Measurements from ENCODE around the gene FAM89B. TPM values are rescaled to one million over a fixed set of nuclear protein-coding genes. Genes with fewer than 3 reads are reported as not detected.
"Not testable (repeated sequence)": the region's sequence is repeated elsewhere in the genome, so short reads cannot be mapped to it uniquely, and the experiment has no call there.

FAM89B gene
- 55.7 and 56.1 TPM in 2 replicates for total RNA-seq (ENCODE audit: low replicate concordance)
- long read RNA-seq, partial matches to known transcripts, result 0 of 1 reads
- long read RNA-seq, other reads (novel, unspliced or antisense), result 1 of 1 reads

DNA sequence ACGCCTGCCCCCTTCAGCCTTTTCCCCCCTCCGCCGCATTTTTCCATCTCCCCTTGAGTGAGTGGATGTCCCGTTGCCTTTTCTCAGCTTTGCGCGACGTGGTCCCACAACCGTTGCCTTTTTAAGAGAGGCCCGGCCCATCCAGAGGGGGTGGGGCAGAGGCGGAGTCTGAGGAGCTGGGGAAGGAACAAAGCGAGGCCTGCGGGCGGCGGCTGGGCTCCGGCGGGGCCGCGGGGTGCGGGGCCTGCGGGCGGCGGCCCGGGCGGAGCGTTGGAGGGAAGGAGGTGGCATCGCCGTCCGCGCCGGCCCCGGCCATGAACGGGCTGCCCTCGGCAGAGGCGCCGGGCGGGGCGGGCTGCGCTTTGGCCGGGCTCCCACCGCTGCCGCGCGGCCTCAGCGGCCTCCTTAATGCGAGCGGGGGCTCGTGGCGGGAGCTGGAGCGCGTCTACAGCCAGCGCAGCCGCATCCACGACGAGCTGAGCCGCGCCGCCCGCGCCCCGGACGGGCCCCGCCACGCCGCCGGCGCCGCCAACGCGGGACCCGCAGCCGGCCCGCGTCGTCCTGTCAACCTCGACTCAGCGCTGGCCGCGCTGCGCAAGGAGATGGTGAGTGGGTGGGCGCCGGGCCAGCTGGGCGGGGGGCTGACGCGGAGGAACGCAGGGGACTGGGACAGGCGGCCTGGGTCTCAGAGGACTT lies at the start of gene FAM89B:
Gene FAM89B, plus strand, starts transcription at position 183 of the 696 bp plus-strand sequence. Its CDS starts 132 bp downstream, at position 315.
- Mint-ChIP-seq H3K4me3 (peak within 1 kb of the TSS; percentile 95), H3K4me1 (ENCODE audit: unreplicated experiment) (peaks cover 37% of the 10 kb centered on the region), H3K27me3 (peaks cover 14% of the 10 kb centered on the region), H3K27ac (peak within 1 kb of the TSS; percentile 96), H3K36me3 (peaks cover 6% of the 10 kb centered on the region), H3K9me3 (no peaks in the 10 kb centered on the region)
- peak; percentile 88 for DNase-seq (ENCODE audit: extremely low spot score, unreplicated experiment)
- TF ChIP-seq, protein P1, sequence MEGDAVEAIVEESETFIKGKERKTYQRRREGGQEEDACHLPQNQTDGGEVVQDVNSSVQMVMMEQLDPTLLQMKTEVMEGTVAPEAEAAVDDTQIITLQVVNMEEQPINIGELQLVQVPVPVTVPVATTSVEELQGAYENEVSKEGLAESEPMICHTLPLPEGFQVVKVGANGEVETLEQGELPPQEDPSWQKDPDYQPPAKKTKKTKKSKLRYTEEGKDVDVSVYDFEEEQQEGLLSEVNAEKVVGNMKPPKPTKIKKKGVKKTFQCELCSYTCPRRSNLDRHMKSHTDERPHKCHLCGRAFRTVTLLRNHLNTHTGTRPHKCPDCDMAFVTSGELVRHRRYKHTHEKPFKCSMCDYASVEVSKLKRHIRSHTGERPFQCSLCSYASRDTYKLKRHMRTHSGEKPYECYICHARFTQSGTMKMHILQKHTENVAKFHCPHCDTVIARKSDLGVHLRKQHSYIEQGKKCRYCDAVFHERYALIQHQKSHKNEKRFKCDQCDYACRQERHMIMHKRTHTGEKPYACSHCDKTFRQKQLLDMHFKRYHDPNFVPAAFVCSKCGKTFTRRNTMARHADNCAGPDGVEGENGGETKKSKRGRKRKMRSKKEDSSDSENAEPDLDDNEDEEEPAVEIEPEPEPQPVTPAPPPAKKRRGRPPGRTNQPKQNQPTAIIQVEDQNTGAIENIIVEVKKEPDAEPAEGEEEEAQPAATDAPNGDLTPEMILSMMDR (conservative IDR thresholded peaks at IDR 0.05), result no peak

DNA sequence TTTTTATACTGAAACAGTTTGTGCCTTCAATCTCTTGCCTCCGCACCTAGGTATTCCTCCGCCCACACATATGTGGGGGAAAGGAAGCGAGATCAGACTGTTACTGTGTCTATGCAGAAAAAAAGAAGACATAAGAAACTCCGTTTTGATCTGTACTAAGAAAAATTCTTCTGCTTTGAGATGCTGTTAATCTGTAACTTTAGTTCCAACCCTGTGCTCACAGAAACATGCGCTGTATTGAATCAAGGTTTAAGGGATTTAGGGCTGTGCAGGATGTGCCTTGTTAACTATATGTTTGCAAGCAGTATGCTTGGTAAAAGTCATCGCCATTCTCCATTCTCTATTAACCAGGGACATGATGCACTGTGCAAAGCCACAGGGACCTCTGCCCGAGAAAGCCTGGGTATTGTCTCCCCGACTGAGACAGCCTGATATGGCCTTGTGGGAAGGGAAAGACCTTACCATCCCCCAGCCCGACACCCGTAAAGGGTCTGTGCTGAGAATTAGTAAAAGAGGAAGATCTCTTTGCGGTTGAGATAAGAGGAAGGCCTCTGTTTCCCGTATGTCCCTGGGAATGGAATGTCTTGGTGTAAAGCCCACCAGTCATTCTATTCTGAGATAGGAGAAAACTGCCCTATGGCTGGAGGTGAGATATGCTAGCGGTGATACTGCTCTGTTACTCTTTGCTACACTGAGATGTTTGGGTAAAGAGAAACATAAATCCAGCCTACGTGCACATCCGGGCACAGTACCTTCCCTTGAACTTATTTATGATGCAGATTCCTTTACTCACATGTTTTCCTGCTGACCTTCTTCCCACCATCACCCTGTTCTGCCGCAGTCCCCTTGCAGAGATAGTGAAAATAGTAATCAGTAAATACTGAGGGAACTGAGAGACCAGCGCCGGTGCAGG lies 49.4 kb upstream of the FAM89B start:
- H3K36me3 Mint-ChIP-seq; DNase-seq (ENCODE audit: extremely low spot score, unreplicated experiment); H3K27me3 Mint-ChIP-seq; H3K9me3 Mint-ChIP-seq: not testable (repeated sequence)
- peaks cover 25% of the 10 kb centered on the region for H3K4me1 Mint-ChIP-seq (ENCODE audit: unreplicated experiment)
- H3K4me3 Mint-ChIP-seq, result peak overlapping the region; percentile 77
- peak overlapping the region; percentile 1 for H3K27ac Mint-ChIP-seq

DNA sequence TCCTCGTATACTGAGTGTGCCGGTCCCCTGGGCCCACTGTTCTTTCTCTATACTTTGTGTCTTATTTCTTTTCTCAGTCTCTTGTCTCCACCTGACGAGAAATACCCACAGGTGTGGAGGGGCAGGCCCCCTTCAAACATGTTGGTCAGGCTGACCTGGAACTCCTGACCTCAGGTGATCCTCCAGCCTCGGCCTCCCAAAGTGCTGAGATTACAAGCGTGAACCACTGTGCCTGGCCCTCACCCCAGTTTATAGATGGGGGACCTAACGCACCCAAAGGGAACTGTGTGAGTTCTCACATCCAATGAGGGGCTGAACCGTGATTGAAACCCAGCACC lies 48.7 kb upstream of the FAM89B start:
- H3K36me3 Mint-ChIP-seq; H3K27me3 Mint-ChIP-seq; H3K9me3 Mint-ChIP-seq; H3K27ac Mint-ChIP-seq; DNase-seq (ENCODE audit: extremely low spot score, unreplicated experiment): not testable (repeated sequence)
- peak overlapping the region; percentile 77 for H3K4me3 Mint-ChIP-seq
- H3K4me1 Mint-ChIP-seq (ENCODE audit: unreplicated experiment), result peaks cover 25% of the 10 kb centered on the region

DNA sequence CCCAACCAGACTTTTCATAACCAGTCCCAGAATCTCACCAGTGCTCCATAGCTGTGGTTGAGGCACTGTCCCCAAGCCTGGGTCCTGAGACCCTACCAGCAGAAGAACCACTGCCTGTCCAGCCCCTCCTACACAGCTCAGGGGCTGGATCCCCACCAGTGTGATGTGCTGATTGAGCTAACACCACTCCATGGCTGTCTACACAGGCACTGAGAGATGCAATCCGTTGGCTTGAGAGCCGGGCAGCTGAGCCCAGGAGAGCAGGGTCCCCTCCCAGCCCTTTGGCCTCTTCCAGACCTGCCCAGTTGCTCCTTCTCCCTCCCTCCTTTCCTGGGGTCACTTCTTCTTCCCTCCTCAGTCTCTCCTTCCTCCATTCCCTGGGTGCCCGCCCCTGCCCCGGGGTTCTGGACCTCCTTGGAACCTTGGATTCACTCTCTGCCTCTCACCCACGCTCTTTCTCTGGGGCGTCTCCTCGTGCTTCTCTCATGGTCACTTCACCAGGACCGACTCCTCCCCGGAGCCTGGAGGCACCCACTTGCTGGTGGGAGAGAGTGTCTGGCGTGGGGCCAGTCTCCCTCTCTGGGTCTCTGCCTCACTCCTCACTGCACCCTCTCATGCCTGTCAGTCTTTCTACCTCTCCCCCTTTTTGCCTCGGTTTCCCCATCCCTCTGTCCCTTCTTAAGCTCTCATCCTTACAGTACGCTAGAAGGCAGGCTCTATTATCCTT lies 48.2 kb upstream of the FAM89B start:
- H3K27ac Mint-ChIP-seq, result peak overlapping the region; percentile 68
- peak overlapping the region; percentile 77 for H3K4me3 Mint-ChIP-seq
- no peak for DNase-seq (ENCODE audit: extremely low spot score, unreplicated experiment)
- TF ChIP-seq, protein P1 (conservative IDR thresholded peaks at IDR 0.05), result no peak
- H3K9me3 Mint-ChIP-seq, result no peaks in the 10 kb centered on the region
- no peaks in the 10 kb centered on the region for H3K36me3 Mint-ChIP-seq
- peaks cover 29% of the 10 kb centered on the region for H3K4me1 Mint-ChIP-seq (ENCODE audit: unreplicated experiment)
- no peaks in the 10 kb centered on the region for H3K27me3 Mint-ChIP-seq

DNA sequence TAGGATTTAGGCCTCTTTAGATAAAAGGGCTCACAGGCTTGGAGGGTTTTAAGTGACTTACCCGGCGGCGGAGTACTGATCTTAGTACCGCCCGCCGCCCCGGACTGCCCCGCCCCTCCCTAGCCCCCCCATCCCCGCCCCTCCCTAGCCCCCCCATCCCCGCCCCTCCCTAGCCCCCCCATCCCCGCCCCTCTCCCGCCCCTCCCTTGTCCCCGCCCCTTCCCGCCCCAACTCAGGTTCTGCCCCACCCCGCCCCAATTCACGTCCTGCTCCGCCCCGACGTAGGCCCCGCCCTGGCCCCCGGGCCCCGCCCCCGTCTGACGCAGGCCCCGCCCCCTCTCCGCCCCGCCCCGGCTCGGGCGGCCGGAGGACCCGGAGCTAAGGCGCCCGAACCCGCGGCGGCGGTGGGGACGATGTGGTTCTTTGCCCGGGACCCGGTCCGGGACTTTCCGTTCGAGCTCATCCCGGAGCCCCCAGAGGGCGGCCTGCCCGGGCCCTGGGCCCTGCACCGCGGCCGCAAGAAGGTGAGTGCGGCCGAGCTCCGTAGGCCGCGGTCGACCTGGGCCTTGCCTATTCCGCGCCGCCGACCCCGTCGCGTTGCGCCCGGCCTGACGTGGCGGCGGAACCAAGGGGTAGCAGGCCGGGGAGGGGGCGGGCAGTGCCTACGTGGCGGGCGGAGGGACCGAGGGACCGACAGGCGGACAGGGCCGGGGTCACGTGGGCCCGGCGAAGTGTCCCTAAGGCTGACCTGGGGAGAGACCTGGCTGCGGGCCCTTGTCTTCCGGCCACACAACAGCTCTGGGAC lies 47.4 kb upstream of the FAM89B start, which contains the start of gene SCYL1:
Gene SCYL1, plus strand, starts transcription at position 343 of the 805 bp plus-strand sequence. Its CDS starts 71 bp downstream, at position 414.
- Mint-ChIP-seq H3K4me3 (peak within 1 kb of the TSS; percentile 89), H3K9me3 (no peaks in the 10 kb centered on the region), H3K27me3 (no peaks in the 10 kb centered on the region), H3K4me1 (ENCODE audit: unreplicated experiment) (peaks cover 29% of the 10 kb centered on the region), H3K36me3 (peaks cover 3% of the 10 kb centered on the region), H3K27ac (peak within 1 kb of the TSS; percentile 68)
- TF ChIP-seq, protein P1 (conservative IDR thresholded peaks at IDR 0.05), result no peak
- peak; percentile 89 for DNase-seq (ENCODE audit: extremely low spot score, unreplicated experiment)

Measured in type B pancreatic cell (in vitro differentiated cells).